MG63 (cell line): ENCODE results near the gene TFB1M. TPM values are rescaled to one million over a fixed set of nuclear protein-coding genes. Genes with fewer than 3 reads are reported as not detected.
A peak's percentile ranks its signal among the peaks of the same experiment; 100 is the strongest.
"Not testable (repeated sequence)": the region's sequence is repeated elsewhere in the genome, so short reads cannot be mapped to it uniquely, and the experiment has no call there.

ENCODE experiments used
- DNase-seq: peaks from one replicate; pipeline ENCODE4 v3.0.0-alpha.2; 2020
- H3K27me3 ChIP-seq: fragments of 250-450 bp; sonication (Bioruptor Pico); 2 replicates; pipeline ENCODE4 v1.5.1; 2020; ENCODE audit warnings: mild to moderate bottlenecking, moderate library complexity
- H3K36me3 ChIP-seq: fragments of 250-450 bp; sonication (Bioruptor Pico); 2 replicates; pipeline ENCODE4 v1.5.1; 2020; ENCODE audit warnings: mild to moderate bottlenecking, moderate library complexity
- H3K4me3 ChIP-seq: fragments of 250-450 bp; sonication (Bioruptor Pico); 2 replicates; pipeline ENCODE4 v1.5.1; 2020; ENCODE audit warnings: mild to moderate bottlenecking, moderate library complexity
- H3K9me3 ChIP-seq: fragments of 250-450 bp; sonication (Bioruptor Pico); 2 replicates; pipeline ENCODE4 v1.5.1; 2020; ENCODE audit warnings: mild to moderate bottlenecking, moderate library complexity
- total RNA-seq: library from RNA; depleted of rRNA; stranded (reverse); fragments of >200 nt; shearing (Covaris generic); gene quantifications from 2 replicates; pipeline ENCODE4 v1.2.3, GENCODE V29; 2014; ENCODE audit warnings: low replicate concordance

TFB1M gene
- total RNA-seq, 1 experiment from 2014 or later, result 7.1 TPM

- Histone ChIP-seq H3K4me3 (no peak overlapping the region), H3K9me3 (peaks cover 3% of the 10 kb centered on the region), H3K27me3 (no peaks in the 10 kb centered on the region), H3K36me3 (no peaks in the 10 kb centered on the region)
- DNase-seq, result no peak
Observed at GRCh38 chr6:155335265-155335664, 21.0 kb upstream of the TFB1M start.

GRCh38 chr6:155334073-155334472 is 19.8 kb upstream of the TFB1M start:
- H3K4me3 ChIP-seq, H3K27me3 ChIP-seq, H3K36me3 ChIP-seq, H3K9me3 ChIP-seq, DNase-seq: not testable (repeated sequence)

- Histone ChIP-seq H3K9me3 (no peaks in the 10 kb centered on the region), H3K4me3 (no peak overlapping the region), H3K27me3 (no peaks in the 10 kb centered on the region), H3K36me3 (no peaks in the 10 kb centered on the region)
- no peak for DNase-seq
Observed at GRCh38 chr6:155333414-155333813, 19.1 kb upstream of the TFB1M start.

- Histone ChIP-seq H3K4me3 (no peak overlapping the region), H3K9me3 (no peaks in the 10 kb centered on the region), H3K27me3 (no peaks in the 10 kb centered on the region), H3K36me3 (no peaks in the 10 kb centered on the region)
- no peak for DNase-seq
Observed at GRCh38 chr6:155330922-155331321, 16.6 kb upstream of the TFB1M start.

- no peak for DNase-seq
- Histone ChIP-seq H3K9me3 (no peaks in the 10 kb centered on the region), H3K4me3 (no peak overlapping the region), H3K27me3 (no peaks in the 10 kb centered on the region), H3K36me3 (no peaks in the 10 kb centered on the region)
Observed at GRCh38 chr6:155330133-155330734, 15.9 kb upstream of the TFB1M start.

GRCh38 chr6:155329460-155330132 is 15.3 kb upstream of the TFB1M start:
- Histone ChIP-seq H3K27me3 (no peaks in the 10 kb centered on the region), H3K36me3 (no peaks in the 10 kb centered on the region), H3K4me3 (no peak overlapping the region), H3K9me3 (no peaks in the 10 kb centered on the region)
- DNase-seq, result no peak

GRCh38 chr6:155328539-155329459 is 14.5 kb upstream of the TFB1M start:
- H3K36me3 ChIP-seq, result no peaks in the 10 kb centered on the region
- no peaks in the 10 kb centered on the region for H3K27me3 ChIP-seq
- H3K9me3 ChIP-seq, result no peaks in the 10 kb centered on the region
- DNase-seq, result no peak
- H3K4me3 ChIP-seq, result no peak overlapping the region

GRCh38 chr6:155328074-155328538 is 13.8 kb upstream of the TFB1M start:
- DNase-seq, result no peak
- H3K27me3 ChIP-seq, result no peaks in the 10 kb centered on the region
- no peaks in the 10 kb centered on the region for H3K9me3 ChIP-seq
- H3K36me3 ChIP-seq, result no peaks in the 10 kb centered on the region
- H3K4me3 ChIP-seq, result no peak overlapping the region

GRCh38 chr6:155327326-155328073 is 13.2 kb upstream of the TFB1M start:
- DNase-seq, result no peak
- Histone ChIP-seq H3K36me3 (no peaks in the 10 kb centered on the region), H3K4me3 (no peak overlapping the region), H3K9me3 (no peaks in the 10 kb centered on the region), H3K27me3 (no peaks in the 10 kb centered on the region)

GRCh38 chr6:155325700-155326516 is 11.6 kb upstream of the TFB1M start:
- no peak for DNase-seq

GRCh38 chr6:155324993-155325392 is 10.7 kb upstream of the TFB1M start:
- H3K27me3 ChIP-seq, result no peaks in the 10 kb centered on the region
- DNase-seq, result no peak
- H3K9me3 ChIP-seq, result no peaks in the 10 kb centered on the region
- H3K4me3 ChIP-seq, result no peak overlapping the region
- no peaks in the 10 kb centered on the region for H3K36me3 ChIP-seq

More at GRCh38 chr6:155325700-155326516, 11.6 kb upstream of the TFB1M start:
- H3K4me3 ChIP-seq, result no peak overlapping the region
- no peaks in the 10 kb centered on the region for H3K9me3 ChIP-seq
- H3K27me3 ChIP-seq, result no peaks in the 10 kb centered on the region
- H3K36me3 ChIP-seq, result no peaks in the 10 kb centered on the region

- no peak for DNase-seq
- no peak overlapping the region for H3K4me3 ChIP-seq
- no peaks in the 10 kb centered on the region for H3K9me3 ChIP-seq
- H3K36me3 ChIP-seq, result no peaks in the 10 kb centered on the region
- H3K27me3 ChIP-seq, result no peaks in the 10 kb centered on the region
Observed at GRCh38 chr6:155324172-155324571, 9.9 kb upstream of the TFB1M start.

- no peak overlapping the region for H3K4me3 ChIP-seq
- DNase-seq, result no peak
- H3K27me3 ChIP-seq, result no peaks in the 10 kb centered on the region
- no peaks in the 10 kb centered on the region for H3K9me3 ChIP-seq
- H3K36me3 ChIP-seq, result no peaks in the 10 kb centered on the region
Observed at GRCh38 chr6:155319902-155320301, 5.6 kb upstream of the TFB1M start.

GRCh38 chr6:155317186-155317585 is 2.9 kb upstream of the TFB1M start:
- Histone ChIP-seq H3K9me3 (no peaks in the 10 kb centered on the region), H3K4me3 (no peak overlapping the region), H3K36me3 (no peaks in the 10 kb centered on the region; the same call in 1 of the 2 replicates), H3K27me3 (no peaks in the 10 kb centered on the region)
- no peak for DNase-seq

GRCh38 chr6:155316419-155316818 is 2.1 kb upstream of the TFB1M start:
- Histone ChIP-seq H3K36me3 (peaks cover 3% of the 10 kb centered on the region), H3K9me3 (no peaks in the 10 kb centered on the region), H3K4me3 (no peak overlapping the region), H3K27me3 (no peaks in the 10 kb centered on the region)
- DNase-seq, result no peak

GRCh38 chr6:155315516-155315871 is 1.2 kb upstream of the TFB1M start:
- no peaks in the 10 kb centered on the region for H3K27me3 ChIP-seq
- peak overlapping the region; percentile 98 for H3K4me3 ChIP-seq
- no peaks in the 10 kb centered on the region for H3K9me3 ChIP-seq
- DNase-seq, result no peak
- H3K36me3 ChIP-seq, result peaks cover 6% of the 10 kb centered on the region
